Activated T-cell treated with anti-CD3 and anti-CD28 coated beads, Interleukin-2, amount 50 U/mL, for 1 hour (primary cell): ENCODE results near the gene SCN10A.

Experiments
- DNase-seq: peaks from one replicate; pipeline ENCODE4 v3.0.0-alpha.2; 2020

SCN10A gene

DNA sequence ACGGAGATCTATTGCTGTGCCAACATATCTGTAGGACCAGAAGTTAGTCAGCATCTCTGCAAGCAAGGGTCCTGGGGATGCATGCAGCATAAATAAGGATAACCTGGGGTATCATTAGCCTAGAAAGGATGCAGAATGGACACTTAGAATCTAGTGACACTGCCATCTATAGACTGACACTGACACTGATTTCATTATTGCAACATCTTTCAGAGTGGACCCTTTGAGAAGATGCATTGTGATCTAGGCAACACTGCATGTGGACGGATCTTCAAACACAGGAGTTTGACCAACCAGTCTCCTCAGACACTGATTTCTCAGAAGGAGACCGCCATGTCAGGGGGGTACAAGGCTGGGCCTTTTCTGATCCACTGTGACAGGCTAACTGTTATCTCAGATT is 52.4 kb downstream of the SCN10A start:
- DNase-seq, result no peak

GRCh38 chr3:38758557-38758956 is 57.5 kb downstream of the SCN10A start:
- no peak for DNase-seq

DNA sequence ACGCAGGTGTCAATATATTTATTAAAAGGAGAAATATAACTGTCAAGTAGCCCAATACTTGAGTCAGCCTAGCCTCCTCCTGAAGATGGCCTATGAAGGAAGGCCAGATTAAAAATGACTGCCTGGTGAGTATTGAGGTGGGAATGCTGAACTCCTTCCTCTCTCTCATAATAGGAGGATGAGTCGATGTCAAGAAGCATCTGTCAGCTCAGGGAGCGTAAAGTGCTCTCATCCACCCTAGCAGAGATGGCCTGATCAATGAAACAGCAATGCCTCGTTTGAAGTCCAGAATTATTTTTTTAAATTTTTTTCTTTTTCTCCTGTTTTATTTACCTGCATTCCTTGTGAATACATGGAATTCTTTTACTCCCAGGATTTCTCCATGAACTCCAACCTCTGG is 58.3 kb downstream of the SCN10A start:
- DNase-seq, result no peak

- DNase-seq, result no peak
These were observed 59.1 kb downstream of the SCN10A start for GRCh38 chr3:38756892-38757291.

GRCh38 chr3:38755130-38755529 is 60.9 kb downstream of the SCN10A start:
- DNase-seq, result no peak

DNA sequence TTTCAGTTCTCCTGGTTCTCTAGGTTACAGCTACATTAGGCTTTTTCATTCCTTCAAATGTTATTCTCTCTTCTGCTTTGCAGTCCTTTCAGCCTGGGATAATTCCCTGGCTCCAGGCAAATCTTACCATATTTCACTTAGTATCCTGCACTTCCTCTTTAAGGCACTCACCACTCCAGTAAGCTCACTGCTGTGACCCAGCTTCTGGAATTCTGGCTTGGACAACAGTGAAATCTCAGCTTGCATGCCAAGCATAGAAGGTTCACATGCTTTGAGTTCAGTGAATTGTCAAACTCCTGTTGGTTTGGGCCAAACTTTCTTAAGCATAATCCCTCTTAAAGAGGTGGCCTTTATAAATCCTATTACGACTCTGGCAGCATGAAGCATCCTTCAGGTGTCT is 69.4 kb downstream of the SCN10A start:
- no peak for DNase-seq

DNA sequence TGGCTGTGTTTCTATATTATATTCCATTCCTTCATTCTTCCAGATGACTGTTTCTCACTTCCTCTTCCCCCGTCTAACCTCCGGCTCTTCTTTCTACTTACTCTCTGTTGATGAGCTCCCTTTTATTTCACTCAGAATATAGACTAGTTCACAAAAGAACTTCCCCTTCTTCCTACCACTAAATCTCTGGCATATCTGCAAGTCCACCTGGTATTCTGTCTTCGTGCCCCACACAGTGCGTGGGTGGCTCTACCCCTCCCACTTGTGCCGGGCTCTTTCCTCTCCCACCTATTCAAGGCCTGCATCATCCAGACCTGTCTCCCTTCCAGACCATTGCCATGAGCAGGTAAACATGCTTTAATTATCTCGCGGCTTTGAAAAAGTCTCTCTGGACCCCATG is 73.0 kb downstream of the SCN10A start:
- DNase-seq, result no peak

DNA sequence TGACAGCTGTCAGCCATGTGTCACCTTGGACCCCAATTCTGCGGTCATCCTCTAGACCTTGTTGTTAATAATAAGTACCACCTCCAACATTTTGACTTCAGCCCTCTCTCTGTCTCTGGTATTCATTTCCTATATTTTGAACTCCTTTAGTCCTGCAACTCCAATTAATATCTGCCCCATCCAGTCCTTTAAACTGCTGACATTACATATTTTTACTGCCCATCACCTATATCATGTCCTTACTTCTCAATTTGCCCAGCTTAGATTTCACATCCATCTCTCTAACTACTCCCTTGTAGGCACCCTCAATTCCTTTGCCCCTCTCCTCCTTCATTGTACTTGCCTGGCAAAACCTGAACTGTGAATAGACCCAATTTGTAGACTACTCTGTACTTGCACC is 73.5 kb downstream of the SCN10A start:
- no peak for DNase-seq

DNA sequence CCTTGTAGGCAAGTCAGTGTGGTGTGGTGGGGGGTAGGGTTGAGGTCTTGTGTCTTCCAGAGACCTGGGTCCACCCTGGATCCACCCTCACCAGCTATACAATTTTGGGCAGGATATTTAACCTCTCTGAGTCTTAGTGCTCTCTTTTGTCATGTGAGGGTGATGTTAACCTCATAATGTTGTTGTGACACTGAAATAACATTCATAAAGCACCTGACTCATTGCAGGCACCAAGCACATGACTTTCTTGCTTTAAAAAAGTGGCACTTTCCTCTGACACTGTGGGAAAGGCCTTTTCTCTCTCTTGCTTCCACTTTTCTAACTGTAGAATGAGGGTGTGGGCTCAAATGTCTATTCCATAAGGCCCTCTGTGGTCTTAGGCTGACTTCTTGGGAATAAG is 75.5 kb downstream of the SCN10A start:
- no peak for DNase-seq

DNA sequence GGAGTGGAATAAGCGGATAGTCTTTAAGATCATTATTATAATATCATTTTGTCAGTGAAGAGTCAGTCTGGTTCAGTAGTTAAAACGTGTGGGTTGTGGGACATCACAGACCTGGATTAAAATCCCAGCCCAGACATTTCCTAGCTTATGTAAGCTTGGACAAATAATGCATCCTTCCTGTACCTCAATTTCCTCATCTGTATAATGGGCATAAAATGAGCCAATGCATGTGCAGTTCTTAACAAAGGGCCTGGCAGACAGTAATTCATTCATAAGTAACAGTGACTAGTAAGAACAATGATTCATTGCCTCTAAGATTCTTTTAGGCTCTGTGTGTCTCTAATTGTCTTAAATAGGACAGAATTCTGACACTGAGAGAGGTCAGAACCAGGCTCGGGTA is 76.1 kb downstream of the SCN10A start:
- no peak for DNase-seq

- no peak for DNase-seq
These were observed 76.7 kb downstream of the SCN10A start for GRCh38 chr3:38739396-38739689.

DNA sequence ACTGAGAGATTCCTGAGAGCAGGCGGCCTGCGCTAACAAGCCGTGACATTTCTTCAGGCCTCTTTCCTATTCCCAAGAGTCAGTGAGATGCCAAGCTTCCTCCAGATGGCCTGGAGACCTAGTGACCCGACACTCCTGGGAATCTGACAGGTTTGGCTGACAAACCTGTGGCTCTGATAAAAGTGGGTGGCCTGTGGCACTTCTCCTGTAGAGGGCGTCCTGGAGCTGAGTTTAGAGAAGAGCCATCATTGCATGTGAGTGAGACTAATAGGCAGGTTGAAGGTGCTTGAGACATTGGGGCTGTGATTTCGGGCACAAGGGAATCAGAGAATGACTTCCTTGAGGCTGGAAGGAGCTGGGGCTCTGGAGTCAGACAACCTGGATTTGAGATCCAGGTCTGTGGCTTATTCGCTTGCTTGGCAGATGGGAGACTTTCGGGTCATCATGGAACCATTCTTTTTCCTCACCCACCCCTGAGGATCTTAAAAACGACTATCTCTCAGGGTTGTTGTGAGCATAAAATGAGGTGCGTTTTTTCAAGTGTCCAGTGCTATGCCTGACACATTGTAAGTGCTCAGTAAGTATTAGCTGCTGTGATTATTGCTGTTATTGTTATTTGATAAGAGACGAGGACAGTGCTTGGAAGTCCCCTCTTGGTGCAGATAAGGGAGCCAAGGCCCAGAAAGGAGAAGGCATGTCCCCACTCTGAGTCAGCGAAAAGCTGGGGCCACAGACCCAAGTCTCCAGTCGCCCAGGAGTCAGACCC is 77.2 kb downstream of the SCN10A start:
- no peak for DNase-seq

GRCh38 chr3:38731522-38731921 is 84.5 kb downstream of the SCN10A start:
- no peak for DNase-seq

- no peak for DNase-seq
These were observed 85.7 kb downstream of the SCN10A start for GRCh38 chr3:38730281-38730680.

DNA sequence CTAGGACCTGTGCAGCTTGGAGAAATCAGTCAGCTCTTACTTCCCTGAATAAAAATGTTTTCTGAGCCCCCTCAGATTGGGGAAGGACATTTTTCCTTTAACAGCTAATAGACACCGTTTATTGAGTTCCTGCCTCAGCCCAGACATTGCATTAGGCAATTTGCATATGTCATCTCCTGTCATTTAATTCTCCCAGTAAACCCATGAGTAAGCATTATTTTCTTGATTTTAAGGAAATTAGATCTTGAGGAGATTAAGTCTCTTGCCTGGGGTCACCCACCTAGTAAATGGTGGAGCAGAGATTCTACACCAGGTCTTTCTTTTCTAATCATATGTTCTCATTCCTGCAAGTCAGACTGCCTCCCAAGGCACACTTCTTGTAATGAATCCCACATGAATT is 88.0 kb downstream of the SCN10A start:
- no peak for DNase-seq

DNA sequence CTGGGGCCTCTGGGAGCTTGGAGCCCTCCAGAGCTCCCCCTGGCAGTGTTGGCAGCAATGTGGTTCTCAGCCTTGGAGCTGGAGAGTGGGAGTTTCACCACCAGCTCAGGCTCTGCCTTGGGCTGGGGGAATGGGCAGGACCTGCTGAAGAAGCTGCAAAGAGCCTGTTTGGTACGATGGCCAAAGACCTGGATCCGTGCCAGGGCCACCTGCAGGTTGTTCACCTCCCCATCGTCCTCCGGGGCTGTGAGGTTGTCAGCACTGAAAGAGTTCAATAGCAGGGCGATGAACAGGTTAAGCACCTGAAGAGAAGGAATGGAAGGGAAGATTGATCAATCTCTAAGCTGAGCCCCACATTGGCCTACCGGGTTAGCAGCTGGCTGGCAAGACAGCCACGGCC is 89.3 kb downstream of the SCN10A start:
- DNase-seq, result no peak

DNA sequence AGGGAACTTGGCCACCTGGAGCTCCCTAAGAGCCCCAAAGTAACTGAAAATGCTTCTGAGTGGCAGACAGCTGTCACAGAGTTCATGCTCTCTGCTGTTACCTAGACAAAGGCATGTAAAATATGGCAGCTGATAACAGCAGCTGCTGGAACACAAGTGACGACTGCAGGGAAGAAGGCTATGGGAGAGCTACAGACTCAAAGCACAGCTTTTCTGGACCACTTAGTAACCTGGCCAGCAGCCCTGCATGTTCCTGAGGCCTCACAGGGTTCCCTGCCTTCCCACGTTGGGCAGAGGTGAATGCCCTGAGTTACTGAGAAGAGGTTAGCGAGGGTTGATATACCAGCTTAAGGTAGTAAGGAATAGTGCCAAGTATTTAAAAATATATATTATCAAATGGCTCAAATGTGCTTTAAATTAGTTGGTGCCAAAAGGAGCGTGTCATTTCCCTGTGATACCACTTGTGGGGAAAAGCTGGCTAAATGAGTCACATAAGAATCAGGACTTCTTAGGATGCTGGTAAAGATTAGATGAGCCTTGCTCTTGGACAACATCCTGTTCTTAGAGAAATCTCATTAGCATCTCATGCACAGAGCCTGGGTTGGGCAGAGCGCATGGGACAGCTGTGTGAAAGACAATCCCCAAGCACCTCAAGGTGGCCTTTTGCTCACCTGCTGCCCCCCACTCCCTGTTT is 90.1 kb downstream of the SCN10A start:
- no peak for DNase-seq

- DNase-seq, result no peak
These were observed 91.7 kb downstream of the SCN10A start for GRCh38 chr3:38724392-38724736.

DNA sequence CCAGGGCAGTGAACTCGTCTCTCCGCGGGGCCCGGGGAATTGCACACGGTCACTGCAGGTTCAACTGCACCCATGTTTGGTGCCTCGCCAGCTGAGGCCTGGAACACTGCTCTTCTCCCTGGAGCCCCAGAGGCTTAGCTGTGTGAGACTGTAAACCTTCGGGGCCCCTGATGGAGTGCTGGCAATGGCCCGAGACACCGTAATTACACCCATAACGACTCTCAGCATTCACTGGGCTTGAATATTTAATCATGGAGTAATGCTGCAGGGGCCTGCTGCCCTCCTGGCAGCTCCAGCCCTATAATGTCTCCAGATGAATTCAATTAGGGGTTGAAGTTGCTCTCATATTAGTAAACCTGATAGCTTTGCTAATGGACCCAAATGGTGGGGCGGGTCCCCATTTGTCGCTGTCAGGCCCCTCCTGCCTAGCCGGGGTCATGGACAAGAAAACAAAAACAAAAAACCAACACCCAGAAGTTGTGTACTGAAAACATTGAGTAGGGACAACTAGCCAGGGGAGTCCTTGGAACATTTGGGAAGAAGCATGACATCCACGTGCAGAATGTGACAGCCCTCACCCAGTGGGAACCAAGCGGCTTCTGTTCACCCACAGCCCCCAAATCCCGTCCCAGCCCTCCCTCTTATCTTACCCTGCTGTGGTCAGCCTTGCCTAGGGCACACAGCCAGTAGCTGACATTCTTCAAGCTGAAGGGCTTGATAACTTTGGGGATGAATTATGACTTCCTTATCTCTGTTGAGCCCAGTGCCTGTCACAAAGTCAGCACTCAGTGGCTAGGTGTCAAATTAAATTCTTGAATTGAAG is 92.2 kb downstream of the SCN10A start:
- no peak for DNase-seq

- no peak for DNase-seq
These were observed 93.0 kb downstream of the SCN10A start for GRCh38 chr3:38722781-38723568.

- DNase-seq, result no peak
These were observed 94.7 kb downstream of the SCN10A start for GRCh38 chr3:38721207-38721772.

DNA sequence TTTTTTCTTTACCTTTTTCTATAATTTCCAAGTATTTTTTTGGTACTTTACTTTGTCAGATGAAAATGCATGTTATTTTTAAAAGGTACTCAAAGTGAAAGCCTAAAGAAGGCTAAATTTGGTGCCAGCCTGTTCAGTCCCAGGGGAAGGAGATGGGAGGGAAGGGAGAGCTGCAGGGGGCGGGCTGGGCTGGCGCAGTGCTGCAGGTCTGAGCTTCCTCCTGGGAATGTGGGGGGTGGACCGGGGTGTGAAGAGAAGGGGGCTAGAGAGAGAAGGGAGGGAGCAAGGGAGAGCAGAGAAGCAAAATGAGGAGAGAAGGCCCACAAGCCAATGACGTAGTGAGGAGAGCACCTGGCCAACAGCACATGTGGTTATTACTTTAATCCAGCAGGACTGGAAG is 95.6 kb downstream of the SCN10A start:
- DNase-seq, result no peak
